ENCODE data around the gene EXOC3. TPM values are rescaled to one million over a fixed set of nuclear protein-coding genes. Genes with fewer than 3 reads are reported as not detected.

The EXOC3 gene
- total RNA-seq, 1 experiment from 2014 or later = 52.4 TPM

GRCh38 chr5:446883-447263, 3.9 kb downstream of the EXOC3 start:
- Histone ChIP-seq H3K9me3 (ENCODE audit: control insufficient read depth in 1 of 2, insufficient read depth in 1 of 2, low read depth in 1 of 2, low read length in 2 of 2) (peaks cover 0 to 5% of the 10 kb centered on the region in 2 experiments; a peak in 1 of 4 replicates), H2AFZ (ENCODE audit: low read depth, low read length, poor library complexity, severe bottlenecking) (no peak overlapping the region), H3K9me2 (ENCODE audit: insufficient read depth) (no peaks in the 10 kb centered on the region), H3K36me3 (ENCODE audit: control insufficient read depth in 1 of 2, insufficient read depth in 2 of 2, low read length in 2 of 2) (peaks cover 23 to 36% of the 10 kb centered on the region in 2 experiments; a peak in 3 of 4 replicates), H3K4me2 (ENCODE audit: low read length) (no peak overlapping the region), H3K9ac (ENCODE audit: low read length) (no peak overlapping the region), H3K4me1 (ENCODE audit: control insufficient read depth in 1 of 2, insufficient read depth in 2 of 2, low read length in 2 of 2) (peaks cover 10 to 27% of the 10 kb centered on the region in 2 experiments), H4K20me1 (ENCODE audit: insufficient read depth) (0 out of 2 replicates have a peak, but pooled peaks cover 3% of the 10 kb centered on the region), H3K79me2 (ENCODE audit: insufficient read depth, low read length) (peaks cover 62% of the 10 kb centered on the region), H3K27me3 (ENCODE audit: insufficient read depth, low read length) (no peaks in the 10 kb centered on the region), H3K27ac (ENCODE audit: low read depth, low read length) (no peak overlapping the region), H3K4me3 (replicated peaks in 1 of 2; ENCODE audit: low read depth in 1 of 2, low read length in 2 of 2) (no peak overlapping the region)
- RAD21 ChIA-PET (ENCODE audit: low non-redundant PET in 1 of 2, low total read pairs in 2 of 2, uncharacterized antibody in 2 of 2, unreplicated experiment in 2 of 2) = interaction anchor here (1.0 to 1.5 kb wide), 2 partner anchors 130 kb away, joined by 3 to 8 read pairs; no protein-coding TSS in a partner anchor
- DNase-seq (ENCODE audit: low read depth, low spot score) = peak; percentile 24
- peak; percentile 33; the same call in 1 of the 2 replicates for ATAC-seq
- TF ChIP-seq SIN3A (IDR thresholded peaks at IDR 0.05; ENCODE audit: low read depth) (no peak), SRF (IDR thresholded peaks at IDR 0.05; ENCODE audit: low read depth) (no peak), CBX3 (IDR thresholded peaks at IDR 0.05; ENCODE audit: low read depth) (no peak), SP1 (IDR thresholded peaks at IDR 0.05; ENCODE audit: low read depth) (no peak), TCF7L2 (IDR thresholded peaks at IDR 0.05; ENCODE audit: borderline replicate concordance, extremely low read depth, insufficient read depth, insufficient read length) (no peak), MAX (IDR thresholded peaks at IDR 0.05) (no peak), RAD21 (IDR thresholded peaks at IDR 0.05; ENCODE audit: low read depth) (peak; percentile 60), EZH2phosphoT487 (IDR thresholded peaks at IDR 0.05; ENCODE audit: borderline replicate concordance) (no peak), CTCF (IDR thresholded peaks at IDR 0.05 in 2 of 3, conservative IDR thresholded peaks at IDR 0.05 in 1 of 3; ENCODE audit: borderline replicate concordance in 1 of 3, insufficient read depth in 1 of 3, low read depth in 2 of 3, low read length in 2 of 3) (peak; percentile 47 to 65 (median 51); a peak in 5 of 6 replicates), ELF1 (IDR thresholded peaks at IDR 0.05; ENCODE audit: borderline replicate concordance, low read depth) (no peak), POLR2AphosphoS5 (IDR thresholded peaks at IDR 0.05; ENCODE audit: low read depth, low read length) (no peak)
- TF ChIP-seq, protein P1, sequence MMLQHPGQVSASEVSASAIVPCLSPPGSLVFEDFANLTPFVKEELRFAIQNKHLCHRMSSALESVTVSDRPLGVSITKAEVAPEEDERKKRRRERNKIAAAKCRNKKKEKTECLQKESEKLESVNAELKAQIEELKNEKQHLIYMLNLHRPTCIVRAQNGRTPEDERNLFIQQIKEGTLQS (IDR thresholded peaks at IDR 0.05) = no peak
- intact Hi-C loops (cut with micrococcal nuclease) = loop anchor here (10.0 kb wide), 2 partner anchors 458 to 718 kb away; no protein-coding TSS in a partner anchor
- CTCF ChIA-PET = interaction anchor here (0.6 to 2.0 kb wide), 16 partner anchors 9 to 1147 kb away, joined by 3 to 12 read pairs (median 4); partner anchors contain the start of gene PDCD6
- BruUV-seq (replicated peaks) = no TSS peak
- POLR2A ChIA-PET = no interaction called here
